ENCODE measurements around the gene CHST1. TPM values are rescaled to one million over a fixed set of nuclear protein-coding genes. Genes with fewer than 3 reads are reported as not detected.

CHST1 gene
- total and polyA plus RNA-seq, 2 donors (not counting 3 experiments of a cell fraction or from before 2014, with no cell fraction given): 12.6 to 40.5 TPM

- CTCF ChIA-PET: interaction anchor here (0.9 to 3.3 kb wide), 3 partner anchors 9 to 15 kb away, joined by 3 to 25 read pairs (median 21); partner anchors contain the start of gene CHST1
- POLR2A ChIA-PET: no interaction called here
- FAIRE-seq: no peak
Measured at GRCh38 chr11:45653277-45653676, 12.1 kb downstream of the CHST1 start.

More at GRCh38 chr11:45653277-45653676, 12.1 kb downstream of the CHST1 start:
- BruUV-seq (replicated peaks): no TSS peak
- intact Hi-C loops (cut with micrococcal nuclease) (no loop called here), dilution Hi-C loops (cut with MboI; ENCODE audit: extremely low pct_ligation_motif_present, low sequenced_read_pairs) (no loop called here)
- Histone ChIP-seq H3K4me1 (ENCODE audit: control insufficient read depth, extremely low read depth, insufficient read depth, low read length) (peaks cover 20% of the 10 kb centered on the region), H3K36me3 (ENCODE audit: control insufficient read depth in 2 of 2, extremely low read depth in 1 of 2, insufficient read depth in 2 of 2, low read length in 2 of 2) (no peaks in the 10 kb centered on the region), H3K4me3 (replicated peaks in 1 of 3; ENCODE audit: insufficient read depth in 1 of 3, low read depth in 1 of 3, low read length in 3 of 3) (no peak overlapping the region), H3K9ac (replicated peaks; ENCODE audit: extremely low read depth, insufficient read depth, low read length) (no peak overlapping the region), H3K9me3 (replicated peaks; ENCODE audit: control insufficient read depth, insufficient read depth, low read length) (no peaks in the 10 kb centered on the region), H3K79me2 (ENCODE audit: control insufficient read depth, insufficient read depth, low read length) (no peaks in the 10 kb centered on the region), H3K9me1 (replicated peaks; ENCODE audit: control insufficient read depth, extremely low read depth, insufficient read depth, low read length) (no peaks in the 10 kb centered on the region), H3K27ac (ENCODE audit: insufficient read depth, low read depth, low read length) (no peak overlapping the region), H3K4me2 (ENCODE audit: insufficient read depth, low read length) (no peak overlapping the region), H3K27me3 (ENCODE audit: control insufficient read depth in 2 of 2, insufficient read depth in 2 of 2, low read length in 2 of 2) (no peaks in the 10 kb centered on the region), H4K20me1 (replicated peaks; ENCODE audit: control insufficient read depth, extremely low read depth, insufficient read depth, low read length) (no peaks in the 10 kb centered on the region), H2AFZ (ENCODE audit: low read depth, low read length) (no peak overlapping the region)
- DNase-seq (ENCODE audit: low read depth, low spot score): no peak
- TF ChIP-seq EZH2 (IDR thresholded peaks at IDR 0.05; ENCODE audit: borderline replicate concordance, low read depth, low read length, severe bottlenecking) (no peak), POLR2AphosphoS5 (IDR thresholded peaks at IDR 0.05; ENCODE audit: insufficient read depth, low read depth, low read length) (no peak), POLR2A (IDR thresholded peaks at IDR 0.05; ENCODE audit: low read depth, low read length) (no peak), GATA2 (IDR thresholded peaks at IDR 0.05; ENCODE audit: insufficient read depth, insufficient read length, low read depth, low read length) (no peak), MYC (IDR thresholded peaks at IDR 0.05; ENCODE audit: low read depth, low read length) (no peak), CTCF (IDR thresholded peaks at IDR 0.05; ENCODE audit: extremely low read depth in 1 of 2, insufficient read depth in 1 of 2, low read depth in 1 of 2, low read length in 2 of 2) (no peak), FOS (IDR thresholded peaks at IDR 0.05; ENCODE audit: borderline replicate concordance, insufficient read depth, low read length) (no peak), JUN (IDR thresholded peaks at IDR 0.05; ENCODE audit: borderline replicate concordance, insufficient read depth, insufficient read length, low read depth) (no peak)
- TF ChIP-seq, protein P1, sequence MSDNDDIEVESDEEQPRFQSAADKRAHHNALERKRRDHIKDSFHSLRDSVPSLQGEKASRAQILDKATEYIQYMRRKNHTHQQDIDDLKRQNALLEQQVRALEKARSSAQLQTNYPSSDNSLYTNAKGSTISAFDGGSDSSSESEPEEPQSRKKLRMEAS (IDR thresholded peaks at IDR 0.05; ENCODE audit: insufficient read depth, insufficient read length): no peak

All from endothelial cell of umbilical vein (primary cell).